MM.1S (cell line): ENCODE measurements around the gene YIPF3.
"Not testable (repeated sequence)": the region's sequence is repeated elsewhere in the genome, so short reads cannot be mapped to it uniquely, and the experiment has no call there.

Source experiments
- DNase-seq: peaks from one replicate; pipeline ENCODE4 v3.0.0-alpha.2; 2015
- H2AFZ ChIP-seq: fragments of 300-600 bp; sonication (generic); 2 replicates; pipeline ENCODE4 v1.6.0; 2016; ENCODE audit warnings: antibody characterized with exemption, low read length
- H3F3A ChIP-seq: fragments of 300-600 bp; sonication (generic); 2 replicates; pipeline ENCODE4 v1.6.1; 2016; ENCODE audit warnings: mild to moderate bottlenecking, antibody characterized with exemption, low read length, moderate library complexity, mixed read lengths; ENCODE audit not compliant: insufficient read depth
- H3K27ac ChIP-seq: fragments of 300-600 bp; sonication (generic); 2 replicates; pipeline ENCODE4 v1.5.1; 2016; ENCODE audit warnings: mild to moderate bottlenecking, low read length
- H3K27me3 ChIP-seq: fragments of 300-600 bp; sonication (generic); replicated peaks from 2 replicates; pipeline ENCODE4 v1.6.0; 2016; ENCODE audit warnings: low read length; ENCODE audit not compliant: insufficient read depth
- H3K36me3 ChIP-seq: fragments of 300-600 bp; sonication (generic); replicated peaks from 2 replicates; pipeline ENCODE4 v1.6.1; 2016; ENCODE audit warnings: mild to moderate bottlenecking, low read length, mixed read lengths; ENCODE audit not compliant: insufficient read depth
- H3K4me1 ChIP-seq: fragments of 300-600 bp; sonication (generic); 2 replicates; pipeline ENCODE4 v1.6.1; 2016; ENCODE audit warnings: low read length, mixed read lengths
- H3K4me2 ChIP-seq: fragments of 300-600 bp; sonication (generic); 2 replicates; pipeline ENCODE4 v1.6.0; 2016; ENCODE audit warnings: low read depth, low read length
- H3K4me3 ChIP-seq: fragments of 300-600 bp; sonication (generic); 2 replicates; pipeline ENCODE4 v1.5.1; 2016; ENCODE audit warnings: low read length, mixed read lengths
- H3K79me2 ChIP-seq: fragments of 300-600 bp; sonication (generic); 2 replicates; pipeline ENCODE4 v1.6.1; 2016; ENCODE audit warnings: mixed run types, low read length, mixed read lengths
- H3K9ac ChIP-seq: fragments of 300-600 bp; sonication (generic); 2 replicates; pipeline ENCODE4 v1.6.1; 2016; ENCODE audit warnings: low read length, mixed read lengths
- H3K9me2 ChIP-seq: fragments of 300-600 bp; sonication (generic); replicated peaks from 2 replicates; pipeline ENCODE4 v1.6.1; 2016; ENCODE audit warnings: mild to moderate bottlenecking, low read length, mixed read lengths; ENCODE audit not compliant: insufficient read depth
- H3K9me3 ChIP-seq: fragments of 300-600 bp; sonication (generic); replicated peaks from 2 replicates; pipeline ENCODE4 v1.6.1; 2016; ENCODE audit warnings: mild to moderate bottlenecking, low read length, mixed read lengths; ENCODE audit not compliant: insufficient read depth
- H4K20me1 ChIP-seq: fragments of 300-600 bp; sonication (generic); 2 replicates; pipeline ENCODE4 v1.6.1; 2016; ENCODE audit warnings: mild to moderate bottlenecking, low read length, moderate library complexity, mixed read lengths; ENCODE audit not compliant: insufficient read depth
- CTCF ChIP-seq: fragments of 300-600 bp; sonication (generic); IDR thresholded peaks from 2 replicates; pipeline ENCODE4 v1.5.1; 2016; ENCODE audit warnings: antibody characterized with exemption, low read length, mixed read lengths
- EZH2 ChIP-seq: fragments of 300-600 bp; sonication (generic); optimal IDR thresholded peaks from 2 replicates; pipeline ENCODE3; 2017; ENCODE audit warnings: low read depth, mild to moderate bottlenecking, antibody characterized with exemption, low read length, mixed read lengths
- EZH2phosphoT487 ChIP-seq: fragments of 300-600 bp; sonication (generic); IDR thresholded peaks from 2 replicates; pipeline ENCODE4 v1.6.1; 2018; ENCODE audit warnings: antibody characterized with exemption, low read length

YIPF3 gene

GRCh38 chr6:43468240-43468639 is 48.5 kb downstream of the YIPF3 start:
- no peak for DNase-seq
- Histone ChIP-seq H2AFZ (no peak overlapping the region), H3K79me2 (no peaks in the 10 kb centered on the region), H3K9me2 (no peaks in the 10 kb centered on the region), H3K4me3 (no peak overlapping the region), H3K36me3 (no peaks in the 10 kb centered on the region), H3K9me3 (no peaks in the 10 kb centered on the region), H4K20me1 (no peaks in the 10 kb centered on the region), H3K4me2 (no peak overlapping the region), H3K4me1 (no peaks in the 10 kb centered on the region), H3K27me3 (no peaks in the 10 kb centered on the region), H3F3A (no peaks in the 10 kb centered on the region), H3K9ac (no peak overlapping the region), H3K27ac (no peak overlapping the region)
- TF ChIP-seq CTCF = no peak
- no peak for TF ChIP-seq EZH2phosphoT487
- TF ChIP-seq EZH2 = no peak

GRCh38 chr6:43467752-43468151 is 49.0 kb downstream of the YIPF3 start:
- Histone ChIP-seq H2AFZ (no peak overlapping the region), H3K27ac (no peak overlapping the region)
- no peak for DNase-seq

GRCh38 chr6:43467265-43467664 is 49.5 kb downstream of the YIPF3 start:
- not testable (repeated sequence) for H3K4me2 ChIP-seq, H3F3A ChIP-seq, H3K9ac ChIP-seq, H3K9me3 ChIP-seq, H3K4me1 ChIP-seq, H3K9me2 ChIP-seq, H4K20me1 ChIP-seq, H3K27ac ChIP-seq, H2AFZ ChIP-seq, H3K27me3 ChIP-seq, H3K79me2 ChIP-seq, DNase-seq, H3K36me3 ChIP-seq, H3K4me3 ChIP-seq

More at GRCh38 chr6:43467752-43468151, 49.0 kb downstream of the YIPF3 start:
- H3K4me2 ChIP-seq = no peak overlapping the region
- no peaks in the 10 kb centered on the region for H3K36me3 ChIP-seq
- H3K27me3 ChIP-seq = peaks cover 1% of the 10 kb centered on the region; the same call in 1 of the 2 replicates
- H3K9me3 ChIP-seq = no peaks in the 10 kb centered on the region
- TF ChIP-seq EZH2 (no peak), EZH2phosphoT487 (no peak), CTCF (no peak)
- no peak overlapping the region for H3K4me3 ChIP-seq
- H3K4me1 ChIP-seq = no peaks in the 10 kb centered on the region
- no peaks in the 10 kb centered on the region for H4K20me1 ChIP-seq
- H3K9ac ChIP-seq = no peak overlapping the region
- no peaks in the 10 kb centered on the region for H3K9me2 ChIP-seq
- no peaks in the 10 kb centered on the region for H3F3A ChIP-seq
- no peaks in the 10 kb centered on the region for H3K79me2 ChIP-seq

GRCh38 chr6:43465948-43466347 is 50.8 kb downstream of the YIPF3 start:
- Histone ChIP-seq H3K36me3 (no peaks in the 10 kb centered on the region), H3K27me3 (peaks cover 11% of the 10 kb centered on the region; the same call in 1 of the 2 replicates), H3K4me3 (no peak overlapping the region), H3K9me2 (no peaks in the 10 kb centered on the region), H4K20me1 (no peaks in the 10 kb centered on the region), H3K27ac (no peak overlapping the region), H3F3A (no peaks in the 10 kb centered on the region), H3K9ac (no peak overlapping the region), H3K4me2 (no peak overlapping the region), H3K79me2 (no peaks in the 10 kb centered on the region), H2AFZ (no peak overlapping the region), H3K9me3 (no peaks in the 10 kb centered on the region), H3K4me1 (no peaks in the 10 kb centered on the region)
- no peak for DNase-seq
- TF ChIP-seq CTCF = no peak
